Vagina (tissue), 2 donors: Measurements from ENCODE around the gene LMCD1.

Experiments
- POLR2A ChIP-seq, 2 donors: fragments of 450-650 bp; IDR thresholded peaks; one replicate each; pipeline ENCODE4 v1.6.1; 2017; ENCODE audit warnings: antibody characterized with exemption in 2 of 2, mild to moderate bottlenecking in 2 of 2, moderate library complexity in 2 of 2
- POLR2AphosphoS5 ChIP-seq, 2 donors: sonication (generic); formaldehyde crosslinking; IDR thresholded peaks; one replicate each; pipeline ENCODE4 v1.9.0; 2017; ENCODE audit warnings: antibody characterized with exemption in 2 of 2, mild to moderate bottlenecking in 2 of 2, low read depth in 1 of 2; ENCODE audit not compliant: insufficient read depth in 1 of 2
- TF ChIP-seq, protein P1 (sequence below), 3 experiments: fragments of 450-650 bp in 2 of 3; fragments of 200-600 bp in 1 of 3; sonication (generic) in 1 of 3; IDR thresholded peaks; one replicate each; pipeline ENCODE4 v1.5.1; 2017 to 2019; ENCODE audit warnings: antibody characterized with exemption in 3 of 3, mild to moderate bottlenecking in 2 of 3, moderate library complexity in 2 of 3

DNA sequence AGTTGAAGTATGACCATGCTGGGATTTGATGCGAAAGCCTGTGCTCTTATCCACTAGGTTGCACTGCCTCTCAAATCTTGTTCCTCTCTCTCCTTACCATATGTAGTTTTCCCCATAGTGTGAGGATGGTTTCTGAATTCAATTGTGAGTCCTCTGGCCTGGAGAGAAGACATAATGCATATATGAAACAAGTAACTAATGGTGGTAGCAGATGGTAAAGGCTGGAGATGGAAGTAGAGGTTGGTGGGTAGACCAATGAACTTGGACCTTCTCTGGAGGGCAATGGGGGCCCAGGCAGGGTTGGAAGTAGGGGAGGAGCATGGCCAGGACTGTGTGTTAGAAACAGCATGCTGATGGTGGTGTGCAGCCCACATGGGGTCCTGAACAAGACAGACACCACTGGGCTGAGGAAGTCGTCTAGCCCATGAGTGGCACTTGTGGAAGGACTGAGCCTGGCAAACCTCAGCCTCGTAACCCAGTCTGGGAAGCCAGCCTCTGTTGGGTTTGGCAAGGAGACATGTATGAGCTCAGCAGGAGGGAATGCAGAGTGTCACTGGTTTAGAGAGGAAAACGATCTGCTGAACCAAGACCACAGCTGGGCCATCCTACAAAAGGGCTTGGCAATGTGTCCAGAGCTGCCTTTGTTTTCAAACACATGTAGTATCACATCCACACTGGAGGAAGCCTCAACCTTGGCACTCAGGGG is 18.5 kb upstream of the LMCD1 start:
- TF ChIP-seq, protein P1, sequence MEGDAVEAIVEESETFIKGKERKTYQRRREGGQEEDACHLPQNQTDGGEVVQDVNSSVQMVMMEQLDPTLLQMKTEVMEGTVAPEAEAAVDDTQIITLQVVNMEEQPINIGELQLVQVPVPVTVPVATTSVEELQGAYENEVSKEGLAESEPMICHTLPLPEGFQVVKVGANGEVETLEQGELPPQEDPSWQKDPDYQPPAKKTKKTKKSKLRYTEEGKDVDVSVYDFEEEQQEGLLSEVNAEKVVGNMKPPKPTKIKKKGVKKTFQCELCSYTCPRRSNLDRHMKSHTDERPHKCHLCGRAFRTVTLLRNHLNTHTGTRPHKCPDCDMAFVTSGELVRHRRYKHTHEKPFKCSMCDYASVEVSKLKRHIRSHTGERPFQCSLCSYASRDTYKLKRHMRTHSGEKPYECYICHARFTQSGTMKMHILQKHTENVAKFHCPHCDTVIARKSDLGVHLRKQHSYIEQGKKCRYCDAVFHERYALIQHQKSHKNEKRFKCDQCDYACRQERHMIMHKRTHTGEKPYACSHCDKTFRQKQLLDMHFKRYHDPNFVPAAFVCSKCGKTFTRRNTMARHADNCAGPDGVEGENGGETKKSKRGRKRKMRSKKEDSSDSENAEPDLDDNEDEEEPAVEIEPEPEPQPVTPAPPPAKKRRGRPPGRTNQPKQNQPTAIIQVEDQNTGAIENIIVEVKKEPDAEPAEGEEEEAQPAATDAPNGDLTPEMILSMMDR (IDR thresholded peaks at IDR 0.05) = no peak
- TF ChIP-seq POLR2A (IDR thresholded peaks at IDR 0.05) = no peak
- peak in 1 of 2 donors; percentile 59 for TF ChIP-seq POLR2AphosphoS5 (IDR thresholded peaks at IDR 0.05; ENCODE audit: insufficient read depth in 1 of 2, low read depth in 1 of 2)
